KBM-7 (cell line): ENCODE results near the gene MYH6.
"Not testable (repeated sequence)": the region's sequence is repeated elsewhere in the genome, so short reads cannot be mapped to it uniquely, and the experiment has no call there.

ENCODE experiments used
- DNase-seq: peaks from one replicate; pipeline ENCODE4 v3.0.0-alpha.2; 2015
- in situ Hi-C: fragments of 300-500 bp; cut with MboI; formaldehyde crosslinking; loops from 2 replicates; pipeline ENCODE4 v1.14.3; 2020; ENCODE audit warnings: low sequenced_read_pairs, low pct_unique_long_range_greater_than_20kb, mixed read lengths

The MYH6 gene

DNA sequence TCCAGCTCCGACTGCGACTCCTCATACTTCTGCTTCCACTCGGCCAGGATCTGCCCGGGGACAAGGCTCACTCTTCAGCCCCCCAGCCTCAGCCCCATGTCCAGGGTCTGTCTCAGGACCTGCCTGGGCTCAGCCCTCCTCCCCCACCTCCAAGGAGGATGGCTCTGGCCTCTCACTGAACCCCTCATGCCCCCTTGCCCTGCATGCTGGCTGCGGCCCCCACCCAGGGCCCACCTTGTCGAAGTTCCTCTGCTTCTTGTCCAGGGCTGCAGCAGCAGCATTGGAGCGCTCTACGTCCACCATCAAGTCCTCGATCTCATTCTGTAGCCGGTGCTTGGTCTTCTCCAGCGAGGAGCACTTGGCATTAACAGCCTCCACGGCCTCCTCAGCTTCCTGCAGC, 9.2 kb upstream of the MYH6 start:
- in situ Hi-C loops, result not testable (repeated sequence)

DNA sequence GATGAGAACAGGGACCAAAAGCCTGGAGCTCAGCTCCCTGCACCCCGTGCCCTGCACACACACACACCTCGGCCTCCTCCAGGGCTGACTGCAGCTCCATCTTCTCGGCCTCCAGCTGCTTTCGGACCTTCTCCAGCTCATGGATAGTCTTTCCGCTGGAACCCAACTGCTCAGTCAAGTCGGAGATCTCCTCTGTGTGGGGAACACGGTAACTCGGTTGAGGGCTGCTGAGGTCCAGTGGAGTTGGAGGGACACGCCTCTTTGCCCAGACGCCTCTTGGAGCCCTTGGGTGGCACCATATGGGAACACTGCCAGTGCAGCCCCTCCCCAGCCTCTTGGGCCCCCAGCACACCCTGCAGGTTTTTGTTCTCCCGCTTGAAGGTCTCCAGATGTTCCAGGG, 8.7 kb upstream of the MYH6 start:
- in situ Hi-C loops, result no loop called here
- DNase-seq, result no peak

More for the DNA sequence above, 9.2 kb upstream of the MYH6 start:
- not testable (repeated sequence) for DNase-seq

DNA sequence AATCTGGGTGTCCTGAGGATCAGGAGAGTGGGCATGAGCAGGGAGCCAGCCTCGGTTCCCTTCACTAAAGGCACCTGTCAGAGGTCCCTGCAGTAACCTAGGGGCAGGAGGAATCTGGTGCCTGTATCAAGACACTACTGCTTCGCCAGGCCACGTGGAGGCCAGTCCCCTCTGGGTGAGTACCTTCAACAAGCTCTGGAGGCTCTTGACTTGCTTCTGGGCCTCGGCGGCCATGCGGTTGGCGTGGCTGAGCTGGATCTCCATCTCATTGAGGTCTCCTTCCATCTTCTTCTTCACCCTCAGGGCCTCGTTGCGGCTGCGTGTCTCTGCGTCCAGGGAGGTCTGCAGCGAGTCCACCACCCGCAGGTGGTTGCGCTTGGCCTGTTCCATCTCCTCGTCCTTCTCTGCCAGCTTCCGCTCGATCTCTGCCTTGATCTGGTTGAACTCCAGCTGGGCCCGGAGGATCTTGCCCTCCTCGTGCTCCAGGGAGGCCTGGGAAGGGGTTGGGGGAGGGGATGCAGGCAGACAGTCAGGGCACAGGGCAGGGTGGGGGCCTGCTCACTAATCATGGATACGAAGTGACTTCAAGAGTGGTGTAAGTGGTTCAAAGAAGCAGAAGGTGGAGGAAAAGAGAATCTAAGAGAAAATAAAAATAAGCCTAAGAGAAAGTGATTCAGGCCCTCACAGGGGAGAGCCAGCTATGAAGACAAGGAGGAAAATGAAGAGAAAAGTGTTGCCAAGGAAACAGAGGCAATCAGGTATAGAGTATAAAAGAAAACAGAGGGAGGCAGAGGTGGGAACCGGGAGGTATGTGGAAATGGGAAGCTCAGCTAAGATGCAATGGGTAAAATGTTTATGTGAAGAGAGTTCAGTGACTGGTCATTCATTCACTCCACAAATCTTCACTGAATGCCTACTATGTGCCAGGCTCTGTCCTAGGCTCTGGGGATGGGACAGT, 8.0 kb upstream of the MYH6 start:
- DNase-seq, result no peak
- in situ Hi-C loops, result no loop called here

DNA sequence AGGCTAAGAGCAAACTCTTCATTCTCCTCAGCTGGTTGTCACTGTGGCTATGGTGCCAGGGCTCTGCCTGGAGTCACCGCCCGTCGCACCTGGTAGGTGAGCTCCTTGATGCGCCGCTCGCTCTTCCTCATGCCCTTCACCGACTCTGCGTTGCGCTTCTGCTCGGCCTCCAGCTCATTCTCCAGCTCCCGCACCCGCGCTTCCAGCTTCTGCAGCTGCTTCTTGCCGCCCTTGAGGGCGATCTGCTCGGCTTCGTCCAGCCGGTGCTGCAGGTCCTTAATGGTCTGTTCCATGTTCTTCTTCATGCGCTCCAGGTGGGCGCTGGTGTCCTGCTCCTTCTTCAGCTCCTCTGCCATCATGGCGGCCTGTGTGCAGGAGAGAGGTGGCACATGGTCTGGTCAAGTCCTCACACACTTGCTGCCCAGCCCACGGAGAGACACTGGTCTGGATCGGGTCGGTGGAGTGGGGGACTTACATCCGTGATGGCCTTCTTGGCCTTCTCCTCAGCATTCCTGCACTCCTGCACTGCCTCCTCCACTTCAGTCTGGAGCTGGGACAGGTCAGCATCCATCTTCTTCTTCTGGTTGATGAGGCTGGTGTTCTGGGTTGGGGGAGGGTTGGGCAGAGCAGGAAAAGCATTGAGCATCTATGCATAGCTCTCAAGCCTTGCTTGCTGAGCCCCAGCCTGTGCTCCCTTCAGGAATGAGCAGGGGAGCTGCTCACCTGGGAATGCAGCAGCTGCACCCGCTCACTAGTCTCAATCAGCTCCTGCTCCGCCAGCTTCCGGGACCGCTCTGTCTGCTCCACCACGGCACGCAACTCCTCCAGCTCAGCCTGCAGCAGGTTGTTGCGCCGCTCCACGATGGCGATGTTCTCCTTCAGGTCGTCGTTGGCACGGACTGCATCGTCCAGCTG, 7.1 kb upstream of the MYH6 start:
- DNase-seq, result no peak
- in situ Hi-C loops, result no loop called here

DNA sequence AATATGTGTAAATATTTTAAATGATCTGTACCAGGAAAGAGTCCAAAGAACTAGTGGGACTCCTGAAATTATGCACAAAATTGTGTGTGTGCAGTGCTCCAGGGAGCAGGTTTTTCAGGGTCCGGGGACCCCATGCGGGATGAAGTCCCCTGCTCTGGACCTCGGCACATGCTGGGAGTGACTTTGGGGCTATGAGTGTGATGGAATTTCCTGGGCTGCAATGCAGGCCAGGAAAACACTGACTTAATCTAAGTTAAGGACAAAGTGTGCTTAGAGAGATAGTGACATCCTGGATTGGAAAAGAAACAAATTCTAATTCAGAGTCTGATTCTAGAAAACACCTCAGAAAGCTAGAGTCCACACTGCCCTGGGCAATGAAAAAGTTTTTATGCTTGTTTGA, 6.2 kb upstream of the MYH6 start:
- in situ Hi-C loops, result no loop called here
- no peak for DNase-seq

DNA sequence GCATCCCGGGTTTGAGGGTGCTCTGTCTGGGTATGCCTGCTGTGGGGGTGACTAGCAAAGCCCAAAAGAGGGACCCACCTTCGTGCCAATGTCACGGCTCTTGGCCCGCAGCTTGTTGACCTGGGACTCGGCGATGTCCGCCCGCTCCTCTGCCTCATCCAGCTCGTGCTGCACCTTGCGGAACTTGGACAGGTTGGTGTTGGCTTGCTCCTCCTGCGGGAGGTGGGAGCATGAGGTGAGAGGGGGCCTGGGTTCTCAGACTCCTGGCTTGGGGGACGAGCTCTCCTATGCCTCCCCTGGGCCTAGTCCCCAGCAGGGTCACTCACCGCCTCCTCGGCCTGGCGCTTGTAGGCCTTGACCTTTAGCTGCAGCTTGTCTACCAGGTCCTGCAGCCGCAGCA, 5.6 kb upstream of the MYH6 start:
- in situ Hi-C loops, result no loop called here
- no peak for DNase-seq

DNA sequence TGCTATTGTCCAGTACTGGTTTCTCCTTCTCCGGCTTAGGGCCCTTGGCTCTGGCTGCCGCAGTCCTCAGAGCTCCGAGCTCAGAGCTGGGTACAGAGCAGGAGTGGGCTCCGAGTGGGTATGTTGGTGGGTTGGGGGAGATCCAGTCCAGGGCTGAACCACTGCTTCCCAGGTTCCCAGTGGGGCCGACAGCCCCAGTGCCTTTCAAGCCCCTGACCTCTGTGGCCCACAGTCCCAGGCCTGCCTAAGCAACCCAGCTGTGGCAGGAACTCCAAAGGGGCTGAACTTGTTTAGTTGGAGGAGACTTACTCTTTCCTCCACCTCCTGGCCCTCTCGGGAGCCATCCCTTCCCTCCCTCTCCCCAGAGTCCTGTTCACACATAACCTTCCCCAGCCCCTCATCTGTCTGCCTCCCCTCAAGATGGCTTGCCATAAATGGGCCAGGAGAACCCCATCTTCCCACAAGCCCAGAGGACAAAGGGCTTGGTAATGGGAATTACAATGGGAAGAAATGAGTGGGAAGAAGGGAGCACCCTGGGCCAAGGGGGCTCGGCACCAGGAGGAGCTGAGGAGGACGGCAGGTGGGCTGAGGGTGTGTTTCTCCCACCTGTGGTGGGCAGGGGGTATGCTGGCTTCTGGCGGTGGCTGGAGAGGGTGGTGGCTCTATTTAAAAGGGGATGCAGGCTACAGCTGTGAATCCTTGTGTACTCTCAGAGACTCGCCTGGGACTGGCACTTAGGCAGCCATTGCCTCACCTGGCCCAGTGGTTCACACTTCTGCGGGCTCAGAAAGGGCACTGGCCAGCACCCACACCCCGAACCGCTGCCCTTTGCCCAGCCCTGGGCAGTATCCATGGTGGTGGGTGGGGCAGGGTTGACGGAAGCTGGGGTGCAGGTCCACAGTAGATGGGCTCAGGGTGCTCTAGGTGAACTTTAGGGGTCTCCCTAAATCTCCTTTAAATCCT, 3.8 kb upstream of the MYH6 start:
- in situ Hi-C loops, result no loop called here
- DNase-seq, result no peak

DNA sequence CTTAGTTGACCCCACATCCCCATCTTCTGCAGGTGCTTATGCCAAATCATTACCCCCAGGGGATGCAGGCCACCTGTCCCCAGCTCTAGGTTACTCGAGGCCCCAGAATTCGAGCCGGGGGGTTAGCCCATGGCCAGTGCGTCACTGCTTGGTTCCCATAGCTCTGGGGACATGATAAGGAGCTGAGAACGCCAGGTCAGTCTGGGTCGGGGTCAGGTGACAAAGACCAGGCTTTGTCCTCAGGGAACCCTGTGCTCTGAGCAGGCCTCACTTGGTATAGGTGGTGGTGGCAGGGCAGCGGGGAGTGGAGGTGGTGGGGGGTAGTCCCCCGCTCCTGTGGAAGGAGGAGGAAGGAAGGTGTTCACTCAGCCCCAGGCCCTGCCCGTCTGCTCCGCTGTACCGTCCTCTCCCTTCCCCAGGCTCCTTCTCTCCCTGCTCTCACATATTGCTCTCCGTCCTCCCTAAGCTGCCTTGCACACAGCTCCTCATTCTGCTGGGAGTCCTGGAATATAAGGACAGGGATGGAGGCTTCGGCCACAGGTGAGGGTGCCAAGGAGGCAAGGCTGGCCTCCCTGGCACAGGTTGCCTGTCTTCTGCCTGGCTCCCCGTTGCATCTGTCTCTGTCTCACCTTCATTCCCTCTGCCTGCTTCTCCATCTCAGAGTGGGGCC, 2.0 kb upstream of the MYH6 start:
- in situ Hi-C loops, result no loop called here
- DNase-seq, result no peak

DNA sequence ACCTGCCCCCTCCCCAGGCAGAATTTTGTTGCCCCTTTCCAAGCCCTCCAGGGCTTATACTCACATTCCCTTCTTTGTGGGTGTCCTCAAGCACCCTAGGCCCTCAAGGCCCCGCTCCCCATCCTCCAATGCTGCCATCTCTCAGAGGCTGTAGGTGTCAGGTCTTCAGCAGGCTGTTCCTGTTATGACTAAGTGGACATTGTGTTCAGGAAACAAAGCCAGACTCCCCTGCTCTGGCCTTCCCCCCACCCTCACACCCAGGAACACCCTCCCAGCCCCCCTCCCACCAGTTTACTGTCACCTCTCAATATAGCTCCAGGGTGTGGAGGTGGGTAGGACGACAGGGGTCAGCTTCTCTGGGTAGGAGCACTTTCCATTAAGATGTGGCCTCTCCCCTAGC, 1.4 kb upstream of the MYH6 start:
- no peak for DNase-seq
- in situ Hi-C loops, result no loop called here

DNA sequence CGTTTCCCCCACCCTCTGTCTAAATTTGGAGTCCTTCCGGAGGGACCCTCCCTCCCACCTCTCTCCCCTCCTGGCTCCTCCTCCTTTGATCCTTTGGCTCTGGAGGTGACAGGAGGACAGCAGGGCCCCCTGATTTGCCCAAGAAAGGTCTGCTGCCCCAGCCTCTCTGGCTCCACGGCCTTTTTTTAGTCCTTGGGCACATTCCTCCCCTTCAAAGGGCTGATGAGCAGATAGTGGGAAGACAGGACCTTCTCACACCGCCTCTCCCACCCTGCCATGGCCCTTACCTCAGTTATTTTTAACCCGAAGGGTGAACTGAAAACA, 196 bp upstream of the MYH6 start:
- in situ Hi-C loops, result no loop called here
- no peak for DNase-seq

DNA sequence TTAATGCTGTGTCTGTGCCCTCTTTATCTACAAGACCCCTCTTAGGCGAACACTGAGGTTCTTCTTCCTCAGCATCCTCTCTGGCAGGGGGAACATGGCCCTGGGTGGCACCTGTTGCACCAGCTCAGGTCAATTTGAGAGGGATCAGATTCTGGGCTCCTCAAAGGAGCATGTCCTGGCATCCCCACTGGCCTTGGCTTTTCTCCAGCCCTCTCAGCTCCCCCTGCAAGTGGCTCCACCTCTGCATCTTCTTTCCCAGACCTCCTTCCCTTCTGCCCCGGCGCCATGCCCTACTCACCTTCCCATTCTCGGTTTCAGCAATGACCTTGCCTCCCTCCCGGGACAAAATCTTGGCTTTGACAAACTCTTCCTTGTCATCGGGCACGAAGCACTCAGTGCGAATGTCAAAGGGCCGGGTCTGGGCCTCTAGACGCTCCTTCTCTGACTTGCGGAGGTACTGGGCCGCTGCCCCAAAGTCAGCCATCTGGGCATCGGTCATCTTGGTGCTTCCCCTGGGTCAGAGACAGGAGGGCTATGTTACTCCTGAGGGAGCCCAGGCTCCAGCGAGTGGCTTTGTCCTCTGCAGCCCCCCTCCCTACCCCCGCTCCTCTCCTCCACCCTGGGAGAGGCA, 1.2 kb downstream of the MYH6 start:
- no peak for DNase-seq
- in situ Hi-C loops, result no loop called here

DNA sequence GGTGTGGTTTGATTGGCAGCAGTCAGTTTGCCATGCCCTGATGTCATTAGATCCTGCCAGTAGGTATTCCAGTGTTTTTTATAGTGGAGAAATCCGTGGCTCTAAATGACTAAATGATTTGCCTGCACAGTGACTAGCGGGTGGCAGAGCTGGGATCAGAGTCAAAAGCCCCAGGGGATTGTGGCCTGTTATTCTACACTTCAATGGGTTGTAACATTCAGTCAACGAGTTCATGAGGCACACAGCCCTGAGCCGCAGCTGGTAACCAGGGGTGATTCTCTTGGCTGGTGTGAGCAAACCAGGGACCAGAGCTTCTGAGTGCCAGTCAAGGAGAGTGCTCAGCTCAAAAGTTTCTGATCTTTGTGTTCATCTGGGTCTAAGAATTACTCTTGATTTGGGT, 1.8 kb downstream of the MYH6 start:
- in situ Hi-C loops, result no loop called here
- DNase-seq, result no peak

DNA sequence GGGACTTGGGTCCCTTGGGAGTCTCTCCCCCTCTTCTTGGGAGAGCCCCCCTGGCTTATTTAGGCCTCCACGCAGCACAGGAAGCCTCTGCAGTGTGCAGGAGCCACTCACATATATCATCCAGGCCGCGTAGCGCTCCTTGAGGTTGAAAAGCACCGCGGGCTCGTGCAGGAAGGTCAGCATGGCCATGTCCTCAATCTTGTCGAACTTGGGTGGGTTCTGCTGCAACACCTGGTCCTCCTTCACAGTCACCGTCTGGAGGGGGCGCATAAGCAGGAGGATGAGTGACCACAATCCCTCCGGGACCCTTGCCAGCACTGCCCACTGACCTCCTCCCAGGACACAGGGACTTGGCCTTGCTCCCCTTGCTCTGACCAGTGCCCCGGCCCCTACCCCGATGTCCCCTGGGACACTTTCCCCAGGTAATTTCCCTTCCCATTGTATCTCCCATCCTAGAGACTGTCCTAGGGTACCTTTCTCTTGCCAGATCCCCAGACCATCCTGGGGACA, 2.5 kb downstream of the MYH6 start:
- no peak for DNase-seq
- in situ Hi-C loops, result no loop called here

DNA sequence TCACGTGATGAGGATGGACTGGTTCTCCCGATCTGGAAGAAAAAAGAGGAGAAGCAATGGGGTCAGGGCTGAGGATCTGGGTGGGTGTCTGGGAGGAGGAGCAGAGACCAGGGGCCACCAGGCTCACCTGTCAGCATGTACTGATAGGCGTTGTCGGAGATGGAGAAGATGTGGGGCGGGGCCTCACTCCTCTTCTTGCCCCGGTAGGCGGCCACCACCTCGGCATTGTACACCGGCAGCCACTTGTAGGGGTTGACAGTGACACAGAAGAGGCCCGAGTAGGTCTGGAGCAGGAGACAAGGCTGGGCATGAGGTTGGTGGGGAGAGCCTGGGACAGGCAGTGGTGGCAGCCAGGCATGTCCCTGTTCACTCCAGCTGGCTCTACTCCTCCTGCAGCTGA, 3.0 kb downstream of the MYH6 start:
- DNase-seq, result no peak
- in situ Hi-C loops, result no loop called here

DNA sequence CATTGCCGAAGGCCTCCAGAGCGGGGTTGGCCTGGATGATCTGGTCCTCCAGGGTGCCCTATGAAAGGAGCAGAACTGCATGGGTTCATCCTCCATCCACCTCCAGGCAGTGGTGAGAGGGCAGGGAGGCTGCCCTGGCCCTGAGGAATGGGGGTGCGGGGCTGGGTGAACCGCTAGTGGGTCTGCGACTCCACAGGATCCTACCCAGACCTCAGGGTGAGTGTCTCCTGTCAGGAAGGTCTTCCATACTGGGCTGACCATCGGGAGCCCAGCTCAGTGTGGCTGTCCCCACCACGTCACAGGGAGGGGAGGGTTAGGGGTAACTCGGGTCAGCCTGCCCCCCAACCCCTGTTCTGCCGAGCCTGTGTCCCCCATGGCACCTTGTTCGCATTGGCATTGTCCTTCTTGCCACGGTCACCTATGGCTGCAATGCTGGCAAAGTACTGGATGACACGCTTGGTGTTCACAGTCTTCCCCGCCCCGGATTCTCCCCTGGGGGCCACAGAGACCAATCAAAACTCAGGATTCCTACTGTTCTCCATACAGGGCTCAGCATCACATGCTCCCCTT, 3.7 kb downstream of the MYH6 start:
- in situ Hi-C loops, result no loop called here
- no peak for DNase-seq

DNA sequence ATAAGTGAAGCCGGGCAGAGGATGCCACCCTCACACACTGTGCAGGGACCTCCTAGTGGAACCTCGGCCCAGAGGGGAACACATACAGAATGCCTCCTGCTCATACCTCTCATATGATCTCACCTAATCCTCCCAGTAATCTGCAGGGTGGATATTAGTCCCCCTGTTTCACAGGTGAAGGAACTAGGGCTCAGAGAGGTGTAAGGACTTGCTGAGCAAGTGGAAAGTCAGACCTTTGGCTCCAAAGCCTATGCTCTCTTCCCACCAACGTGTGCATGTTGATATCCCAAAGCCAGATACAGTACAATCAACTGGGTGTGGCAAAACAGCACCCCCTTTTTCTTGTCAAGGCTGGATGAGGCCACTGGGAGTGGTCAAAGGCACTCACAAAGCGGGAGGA, 4.2 kb downstream of the MYH6 start:
- in situ Hi-C loops, result no loop called here
- DNase-seq, result no peak

DNA sequence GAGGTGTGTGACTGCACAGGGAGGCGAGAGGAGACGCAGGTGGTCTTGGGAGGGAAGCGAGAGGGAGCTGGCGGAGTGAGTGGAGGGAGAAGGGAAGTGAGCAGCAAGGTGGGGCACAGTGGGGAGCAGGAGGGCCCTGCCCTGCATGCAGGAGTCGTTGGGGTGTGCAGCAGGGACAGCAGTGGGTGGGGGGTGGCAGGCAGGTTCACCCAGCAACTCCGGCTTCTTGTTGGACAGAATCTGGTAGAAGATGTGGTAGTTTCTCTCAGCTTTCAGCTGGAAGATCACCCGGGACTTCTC, 5.0 kb downstream of the MYH6 start:
- in situ Hi-C loops, result no loop called here
- no peak for DNase-seq
